Natural killer cell (primary cell): ENCODE results near the gene GASK1A. TPM values are rescaled to one million over a fixed set of nuclear protein-coding genes. Genes with fewer than 3 reads are reported as not detected.

Experiments used
- ATAC-seq, 3 donors: fragments of 150-1000 bp in 2 of 3; fragments of 200-7000 bp in 1 of 3; cut with Tn5 transposase; 1 replicate in 1 of 3; 2 replicates in 2 of 3; pipeline ENCODE4 v1.10.0; 2021; ENCODE audit warnings: mild to moderate bottlenecking in 2 of 3, moderate library complexity in 2 of 3
- DNase-seq, 2 donors: peaks; one replicate each; pipeline versions ENCODE4 v3.0.0 to v3.0.0-alpha.2; 2013 to 2021; ENCODE audit warnings: mixed read lengths in 1 of 2
- H3K27ac ChIP-seq: one replicate; pipeline ENCODE4 v1.5.1; 2013; ENCODE audit warnings: mild to moderate bottlenecking, low read length
- H3K27me3 ChIP-seq: one replicate; pipeline ENCODE4 v1.6.1; 2013; ENCODE audit warnings: low read length; ENCODE audit not compliant: control insufficient read depth, insufficient read depth
- H3K36me3 ChIP-seq: one replicate; pipeline ENCODE4 v1.6.1; 2013; ENCODE audit warnings: low read length; ENCODE audit not compliant: control insufficient read depth, insufficient read depth
- H3K4me1 ChIP-seq: one replicate; pipeline ENCODE4 v1.6.1; 2013; ENCODE audit warnings: low read length; ENCODE audit not compliant: control insufficient read depth, insufficient read depth
- H3K4me3 ChIP-seq: one replicate; pipeline ENCODE4 v1.5.1; 2013; ENCODE audit warnings: low read length
- H3K9me3 ChIP-seq: one replicate; pipeline ENCODE4 v1.6.1; 2013; ENCODE audit warnings: low read length; ENCODE audit not compliant: control insufficient read depth, insufficient read depth
- H3K27ac Mint-ChIP-seq, 2 donors: one replicate each; pipeline ENCODE4 v1.8.0; 2022; ENCODE audit warnings: mild to moderate bottlenecking in 2 of 2, mixed read lengths in 2 of 2, moderate library complexity in 1 of 2
- H3K27me3 Mint-ChIP-seq, 2 donors: one replicate each; pipeline ENCODE4 v1.8.0; 2022; ENCODE audit warnings: low read depth in 2 of 2, mixed read lengths in 2 of 2
- H3K36me3 Mint-ChIP-seq: one replicate; pipeline ENCODE4 v1.8.0; 2022; ENCODE audit warnings: mixed read lengths
- H3K4me1 Mint-ChIP-seq, 2 donors: one replicate each; pipeline ENCODE4 v1.8.0; 2022; ENCODE audit warnings: mixed read lengths in 2 of 2
- H3K4me3 Mint-ChIP-seq: one replicate; pipeline ENCODE4 v1.8.0; 2022; ENCODE audit warnings: mild to moderate bottlenecking, moderate library complexity, mixed read lengths
- H3K9me3 Mint-ChIP-seq, 2 donors: one replicate each; pipeline ENCODE4 v1.8.0; 2022; ENCODE audit warnings: mixed read lengths in 2 of 2
- WGBS: methylation state at CpG from one replicate; pipeline ENCODE4 v1.1.7; 2013; ENCODE audit warnings: missing lambda C conversion rate; ENCODE audit not compliant: insufficient coverage; 5-methylcytosine and 5-hydroxymethylcytosine counted together
- intact Hi-C: fragments of 100-400 bp; cut with micrococcal nuclease; formaldehyde crosslinking; loops from one replicate; pipeline ENCODE4 v1.14.2; 2022
- total RNA-seq, 4 donors: library from RNA; stranded (reverse); fragments of 120-200 nt in 1 of 4; gene quantifications; one replicate each; pipeline versions ENCODE4 v1.2.3 to v1.2.4, GENCODE V29; 2013 to 2022
- TF ChIP-seq, protein P1 (sequence below): fragments of 200-600 bp; IDR thresholded peaks from one replicate; pipeline ENCODE4 v1.8.0; 2022; ENCODE audit warnings: antibody characterized with exemption

GASK1A gene
- total RNA-seq, 3 donors from 2014 or later (not counting 1 experiment from before 2014, with no cell fraction given) = 0.12 to 0.34 TPM; not detected in 1

DNA sequence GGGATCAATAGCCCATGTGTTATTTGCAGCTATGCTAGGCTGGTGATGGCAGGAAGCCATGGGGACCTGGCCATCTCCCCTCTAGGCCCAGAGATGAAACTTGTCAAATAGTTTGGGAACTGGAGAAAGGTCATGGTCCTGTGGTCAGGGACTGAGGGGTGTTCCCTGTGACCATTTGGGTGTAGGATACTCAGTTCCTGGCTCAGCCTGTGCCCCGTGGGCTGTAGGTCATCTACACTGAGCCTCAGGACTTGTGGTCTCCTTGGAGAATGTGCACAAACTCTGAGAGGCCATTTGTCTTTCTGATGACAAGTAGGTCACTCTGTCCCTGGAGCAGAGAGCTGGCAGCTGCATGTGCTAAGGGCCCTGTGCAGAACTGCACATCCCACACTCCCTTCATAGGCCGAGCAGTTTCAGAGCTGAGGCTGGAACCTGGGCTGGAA is 17.5 kb downstream of the GASK1A start:
- no peak for DNase-seq
- 83% methylated on average over 2 of the region's 2 CpGs for WGBS
- Histone ChIP-seq H3K4me1 (no peaks in the 10 kb centered on the region), H3K27me3 (no peaks in the 10 kb centered on the region), H3K27ac (no peak overlapping the region), H3K36me3 (no peaks in the 10 kb centered on the region), H3K9me3 (no peaks in the 10 kb centered on the region), H3K4me3 (no peak overlapping the region)
- Mint-ChIP-seq H3K27ac (no peak overlapping the region), H3K36me3 (no peaks in the 10 kb centered on the region), H3K9me3 (no peaks in the 10 kb centered on the region), H3K27me3 (peaks cover 3 to 8% of the 10 kb centered on the region in 2 donors), H3K4me3 (no peak overlapping the region), H3K4me1 (no peaks in the 10 kb centered on the region)
- TF ChIP-seq, protein P1, sequence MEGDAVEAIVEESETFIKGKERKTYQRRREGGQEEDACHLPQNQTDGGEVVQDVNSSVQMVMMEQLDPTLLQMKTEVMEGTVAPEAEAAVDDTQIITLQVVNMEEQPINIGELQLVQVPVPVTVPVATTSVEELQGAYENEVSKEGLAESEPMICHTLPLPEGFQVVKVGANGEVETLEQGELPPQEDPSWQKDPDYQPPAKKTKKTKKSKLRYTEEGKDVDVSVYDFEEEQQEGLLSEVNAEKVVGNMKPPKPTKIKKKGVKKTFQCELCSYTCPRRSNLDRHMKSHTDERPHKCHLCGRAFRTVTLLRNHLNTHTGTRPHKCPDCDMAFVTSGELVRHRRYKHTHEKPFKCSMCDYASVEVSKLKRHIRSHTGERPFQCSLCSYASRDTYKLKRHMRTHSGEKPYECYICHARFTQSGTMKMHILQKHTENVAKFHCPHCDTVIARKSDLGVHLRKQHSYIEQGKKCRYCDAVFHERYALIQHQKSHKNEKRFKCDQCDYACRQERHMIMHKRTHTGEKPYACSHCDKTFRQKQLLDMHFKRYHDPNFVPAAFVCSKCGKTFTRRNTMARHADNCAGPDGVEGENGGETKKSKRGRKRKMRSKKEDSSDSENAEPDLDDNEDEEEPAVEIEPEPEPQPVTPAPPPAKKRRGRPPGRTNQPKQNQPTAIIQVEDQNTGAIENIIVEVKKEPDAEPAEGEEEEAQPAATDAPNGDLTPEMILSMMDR = no peak
- intact Hi-C loops = no loop called here
- ATAC-seq = no peak

DNA sequence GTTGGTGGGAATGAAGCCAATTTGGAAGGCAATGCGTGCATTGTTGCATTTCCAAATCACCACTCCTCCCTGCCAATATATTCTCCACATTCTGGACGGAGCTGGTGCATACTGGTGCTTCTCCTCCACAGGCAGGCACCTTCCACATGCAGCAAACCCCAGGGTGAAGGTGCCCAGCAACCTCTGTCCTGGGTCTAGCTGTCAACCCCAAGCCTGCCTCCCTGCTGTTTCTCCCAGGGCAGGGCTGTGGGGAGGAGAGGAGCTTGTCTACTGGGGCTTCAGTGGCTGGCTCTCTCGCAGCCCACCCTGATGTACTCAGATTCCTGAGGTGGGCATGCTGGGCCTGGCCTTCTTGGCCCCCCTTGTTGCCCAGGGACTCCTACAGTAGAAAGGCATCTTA is 20.1 kb downstream of the GASK1A start:
- WGBS = 92% methylated on average over 3 of the region's 3 CpGs
- Mint-ChIP-seq H3K9me3 (no peaks in the 10 kb centered on the region), H3K4me1 (no peaks in the 10 kb centered on the region), H3K27ac (no peak overlapping the region), H3K27me3 (peaks cover 0 to 8% of the 10 kb centered on the region in 2 donors), H3K36me3 (no peaks in the 10 kb centered on the region), H3K4me3 (no peak overlapping the region)
- no peak overlapping the region for H3K27ac ChIP-seq
- H3K36me3 ChIP-seq = no peaks in the 10 kb centered on the region
- intact Hi-C loops = no loop called here
- TF ChIP-seq, protein P1 = no peak
- no peak overlapping the region for H3K4me3 ChIP-seq
- no peak for DNase-seq
- H3K9me3 ChIP-seq = no peaks in the 10 kb centered on the region
- H3K27me3 ChIP-seq = no peaks in the 10 kb centered on the region
- H3K4me1 ChIP-seq = no peaks in the 10 kb centered on the region
- no peak for ATAC-seq

DNA sequence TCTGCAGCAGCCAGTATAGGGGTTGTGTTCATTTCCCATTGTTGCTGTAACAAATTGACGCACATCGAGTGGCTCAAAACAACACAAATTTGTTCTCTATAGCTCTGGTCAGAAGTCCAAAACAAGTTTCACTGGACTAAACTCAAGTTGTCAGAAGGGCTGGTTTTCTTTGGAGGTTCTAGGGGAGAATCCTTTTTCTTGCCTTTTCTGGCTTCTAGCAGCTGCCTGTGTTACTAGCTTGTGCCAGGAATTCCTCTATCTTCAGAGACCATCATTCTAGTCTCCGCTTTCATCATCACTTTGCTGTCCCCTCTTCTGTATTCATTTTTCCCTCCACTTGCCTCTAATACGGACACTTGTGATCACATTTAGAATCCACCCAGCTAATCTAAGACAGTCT is 20.5 kb downstream of the GASK1A start:
- H3K9me3 Mint-ChIP-seq = no peaks in the 10 kb centered on the region
- H3K36me3 ChIP-seq = no peaks in the 10 kb centered on the region
- peaks cover 0 to 8% of the 10 kb centered on the region in 2 donors for H3K27me3 Mint-ChIP-seq
- no peak overlapping the region for H3K4me3 ChIP-seq
- ATAC-seq = no peak
- H3K27me3 ChIP-seq = no peaks in the 10 kb centered on the region
- no peaks in the 10 kb centered on the region for H3K4me1 ChIP-seq
- H3K4me1 Mint-ChIP-seq = no peaks in the 10 kb centered on the region
- H3K27ac ChIP-seq = no peak overlapping the region
- H3K4me3 Mint-ChIP-seq = no peak overlapping the region
- TF ChIP-seq, protein P1 = no peak
- H3K9me3 ChIP-seq = no peaks in the 10 kb centered on the region
- no peak overlapping the region for H3K27ac Mint-ChIP-seq
- H3K36me3 Mint-ChIP-seq = no peaks in the 10 kb centered on the region
- DNase-seq = no peak
- intact Hi-C loops = no loop called here
- 93% methylated on average over 4 of the region's 4 CpGs for WGBS

DNA sequence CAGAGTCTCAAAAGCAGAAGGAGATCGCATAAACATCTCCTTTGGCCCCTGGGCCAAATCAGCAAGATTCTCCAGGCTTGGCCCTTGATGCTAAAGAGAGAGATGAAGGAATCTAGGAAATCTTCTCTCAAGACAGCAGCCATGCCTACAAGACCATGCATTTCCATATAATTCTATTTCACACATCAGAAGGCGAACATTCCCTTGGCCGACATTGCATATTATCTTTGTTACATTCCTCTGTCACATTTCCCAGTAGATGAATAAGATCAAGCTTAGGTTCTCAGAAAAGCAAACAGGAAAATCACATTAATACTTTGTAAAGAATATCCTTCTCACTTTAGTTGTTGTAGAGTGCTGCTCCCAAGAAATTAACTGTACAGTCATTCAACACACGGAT is 21.3 kb downstream of the GASK1A start:
- no peaks in the 10 kb centered on the region for H3K4me1 Mint-ChIP-seq
- ATAC-seq (no peak), DNase-seq (no peak)
- no peak overlapping the region for H3K4me3 ChIP-seq
- intact Hi-C loops = no loop called here
- WGBS = 95% methylated on average over 4 of the region's 4 CpGs
- H3K27ac ChIP-seq = no peak overlapping the region
- no peaks in the 10 kb centered on the region for H3K36me3 ChIP-seq
- TF ChIP-seq, protein P1 = no peak
- no peak overlapping the region for H3K27ac Mint-ChIP-seq
- H3K36me3 Mint-ChIP-seq = no peaks in the 10 kb centered on the region
- H3K9me3 ChIP-seq = no peaks in the 10 kb centered on the region
- no peaks in the 10 kb centered on the region for H3K4me1 ChIP-seq
- H3K27me3 ChIP-seq = no peaks in the 10 kb centered on the region
- no peaks in the 10 kb centered on the region for H3K9me3 Mint-ChIP-seq
- peaks cover 0 to 8% of the 10 kb centered on the region in 2 donors for H3K27me3 Mint-ChIP-seq
- H3K4me3 Mint-ChIP-seq = no peak overlapping the region
